IMR-90 (cell line): ENCODE results near the gene TASP1.

Experiments
- CTCF ChIP-seq: conservative IDR thresholded peaks from 2 replicates; pipeline ENCODE4 v1.5.1; 2012; ENCODE audit warnings: mild to moderate bottlenecking, low read depth, low read length, improper control_type of control experiment
- ELK1 ChIP-seq: fragments of 150-350 bp; IDR thresholded peaks from 2 replicates; pipeline ENCODE4 v1.6.1; 2016; ENCODE audit warnings: low read depth, mild to moderate bottlenecking, low read length, moderate library complexity, borderline replicate concordance
- POLR2A ChIP-seq: IDR thresholded peaks from 2 replicates; pipeline ENCODE4 v1.6.1; 2012; ENCODE audit warnings: mild to moderate bottlenecking, low read depth, low read length
- RCOR1 ChIP-seq: IDR thresholded peaks from 2 replicates; pipeline ENCODE4 v1.6.1; 2012; ENCODE audit warnings: mild to moderate bottlenecking, low read length, improper control_type of control experiment; ENCODE audit not compliant: insufficient replicate concordance
- USF2 ChIP-seq: fragments of 150-350 bp; IDR thresholded peaks from 2 replicates; pipeline ENCODE4 v1.6.1; 2017; ENCODE audit warnings: mild to moderate bottlenecking, antibody characterized with exemption, low read length, low read depth

- no peak for TF ChIP-seq USF2
- no peak for TF ChIP-seq CTCF
- no peak for TF ChIP-seq ELK1
- no peak for TF ChIP-seq RCOR1
- no peak for TF ChIP-seq POLR2A
Observed at GRCh38 chr20:13510837-13511488, 127.8 kb downstream of the TASP1 start.
